Thyroid gland (tissue), 4 donors: ENCODE measurements around the gene JAKMIP3. TPM values are rescaled to one million over a fixed set of nuclear protein-coding genes. Genes with fewer than 3 reads are reported as not detected.

Experiments used
- DNase-seq, 2 donors: peaks; one replicate each; pipeline ENCODE4 v3.0.0-alpha.2; 2019
- H3K27ac ChIP-seq, 3 donors: fragments of 200-600 bp; sonication (generic); 1 replicate in 2 of 3; 2 replicates in 1 of 3; pipeline ENCODE4 v1.5.1; 2016 to 2019; ENCODE audit warnings: mild to moderate bottlenecking in 1 of 3, moderate library complexity in 1 of 3
- H3K27me3 ChIP-seq: fragments of 200-600 bp; sonication (generic); one replicate; pipeline ENCODE4 v1.5.1; 2019
- H3K36me3 ChIP-seq, 2 donors: fragments of 200-600 bp; sonication (generic); one replicate each; pipeline ENCODE4 v1.5.1; 2016 to 2019
- H3K4me1 ChIP-seq, 2 donors: fragments of 200-600 bp; sonication (generic); one replicate each; pipeline ENCODE4 v1.5.1; 2017 to 2019
- H3K4me3 ChIP-seq, 3 donors: fragments of 200-600 bp; sonication (generic); replicated peaks in 1 of 3; 1 replicate in 2 of 3; 2 replicates in 1 of 3; pipeline ENCODE4 v1.5.1; 2016; ENCODE audit warnings: mild to moderate bottlenecking in 1 of 3
- H3K9me3 ChIP-seq: fragments of 200-600 bp; sonication (generic); one replicate; pipeline ENCODE4 v1.5.1; 2017
- CTCF ChIP-seq, 6 experiments: fragments of 200-600 bp in 3 of 6; fragments of 450-650 bp in 3 of 6; sonication (generic) in 3 of 6; IDR thresholded peaks; one replicate each; pipeline ENCODE4 v1.5.1; 2016 to 2019; ENCODE audit warnings: antibody characterized with exemption in 6 of 6, mild to moderate bottlenecking in 2 of 6, inconsistent platforms in 1 of 6, moderate library complexity in 1 of 6
- POLR2A ChIP-seq, 2 donors: fragments of 450-650 bp; IDR thresholded peaks; one replicate each; pipeline ENCODE4 v1.6.1; 2017; ENCODE audit warnings: antibody characterized with exemption in 2 of 2, mild to moderate bottlenecking in 2 of 2, moderate library complexity in 1 of 2
- WGBS, 2 donors: methylation state at CpG; one replicate each; pipeline ENCODE4 v1.1.5; 2017; 5-methylcytosine and 5-hydroxymethylcytosine counted together
- intact Hi-C: fragments of 100-400 bp; cut with DNase I; formaldehyde crosslinking; loops from one replicate; pipeline ENCODE4 v1.15.1; 2023
- total RNA-seq, 4 donors: library from RNA; depleted of rRNA; stranded (reverse); fragments of >200 nt; gene quantifications; one replicate each; pipeline ENCODE4 v1.2.3, GENCODE V29; 2016

Gene JAKMIP3
- total RNA-seq, 4 donors from 2014 or later: 1.1 to 3.0 (median 1.6) TPM

DNA sequence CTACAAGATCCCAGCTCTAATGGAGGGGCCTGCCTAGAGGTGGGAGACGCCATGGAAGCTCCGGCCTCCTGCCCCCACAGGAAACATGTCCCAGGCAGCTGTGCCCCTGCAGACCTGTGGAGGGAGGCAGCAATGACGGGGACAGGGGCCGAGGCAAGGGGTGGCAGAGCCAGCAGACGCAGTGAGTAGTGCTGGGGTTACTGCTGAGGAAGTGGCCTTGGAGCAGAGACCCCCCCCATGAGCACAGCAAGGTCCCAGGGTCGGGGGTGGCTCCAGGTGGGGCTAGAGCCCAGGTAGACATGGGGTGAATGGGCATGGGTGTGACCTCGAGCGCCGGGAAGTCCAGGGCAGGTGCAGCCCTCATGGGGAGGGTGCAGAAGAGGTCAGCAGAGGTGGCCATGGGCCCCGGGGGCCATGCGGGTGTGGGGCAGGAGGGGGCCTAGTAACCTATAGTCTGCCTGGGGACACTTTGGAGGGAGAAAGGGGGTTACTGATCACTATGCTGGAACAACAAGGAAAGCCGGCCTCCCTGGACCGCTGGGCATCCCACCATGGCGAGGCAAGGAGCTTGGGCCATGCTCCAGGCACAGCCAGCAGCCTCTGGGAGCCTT lies 45.5 kb downstream of the JAKMIP3 start:
- 82 to 90% methylated on average over 10 to 12 of the region's 14 CpGs for WGBS, 2 donors
- H3K27ac ChIP-seq: no peak overlapping the region
- intact Hi-C loops: no loop called here
- DNase-seq: no peak
- H3K4me3 ChIP-seq: no peak overlapping the region
- no peaks in the 10 kb centered on the region for H3K9me3 ChIP-seq
- H3K36me3 ChIP-seq: no peaks in the 10 kb centered on the region
- H3K27me3 ChIP-seq: no peaks in the 10 kb centered on the region
- no peak for TF ChIP-seq POLR2A (IDR thresholded peaks at IDR 0.05)
- peaks cover 0 to 5% of the 10 kb centered on the region in 2 donors for H3K4me1 ChIP-seq

DNA sequence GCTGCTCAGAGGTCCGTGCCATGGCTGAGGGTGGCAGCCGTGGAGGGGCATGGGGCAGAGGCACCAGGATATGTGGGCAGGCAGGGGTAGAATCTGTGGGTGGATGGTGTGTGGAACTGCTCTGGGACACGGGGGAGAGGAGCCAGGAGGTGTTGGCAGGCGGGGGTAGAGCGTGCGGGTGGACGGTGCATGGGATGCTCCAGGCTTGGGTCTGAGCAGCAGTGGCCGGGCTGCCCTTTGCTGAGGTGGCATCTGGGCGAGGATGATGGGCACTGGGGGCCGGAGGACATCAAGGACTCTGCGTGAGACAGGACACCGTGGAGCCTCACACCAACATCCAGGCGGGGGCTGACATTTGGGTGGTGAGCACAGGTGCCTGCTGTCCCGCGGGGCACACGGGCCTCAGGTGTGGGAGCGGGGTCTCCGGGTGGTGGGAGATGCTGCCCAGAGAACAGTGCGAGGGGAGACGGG lies 46.2 kb downstream of the JAKMIP3 start:
- TF ChIP-seq CTCF (IDR thresholded peaks at IDR 0.05): no peak
- TF ChIP-seq POLR2A (IDR thresholded peaks at IDR 0.05): no peak
- intact Hi-C loops: no loop called here
- H3K9me3 ChIP-seq: no peaks in the 10 kb centered on the region
- no peak overlapping the region for H3K4me3 ChIP-seq
- H3K27ac ChIP-seq: no peak overlapping the region
- no peak for DNase-seq
- H3K36me3 ChIP-seq: no peaks in the 10 kb centered on the region
- H3K4me1 ChIP-seq: peaks cover 0 to 5% of the 10 kb centered on the region in 2 donors
- no peaks in the 10 kb centered on the region for H3K27me3 ChIP-seq
- 89% methylated on average over 13 to 20 of the region's 20 CpGs for WGBS, 2 donors

GRCh38 chr10:132112611-132113010 lies 46.9 kb downstream of the JAKMIP3 start:
- WGBS, 2 donors: 78 to 83% methylated on average over 10 of the region's 10 CpGs
- TF ChIP-seq CTCF (IDR thresholded peaks at IDR 0.05): no peak
- TF ChIP-seq POLR2A (IDR thresholded peaks at IDR 0.05): no peak
- H3K27ac ChIP-seq: no peak overlapping the region
- intact Hi-C loops: no loop called here
- peaks cover 0 to 4% of the 10 kb centered on the region in 2 donors for H3K4me1 ChIP-seq
- H3K4me3 ChIP-seq: no peak overlapping the region
- no peaks in the 10 kb centered on the region for H3K36me3 ChIP-seq
- H3K9me3 ChIP-seq: no peaks in the 10 kb centered on the region
- H3K27me3 ChIP-seq: no peaks in the 10 kb centered on the region
- no peak for DNase-seq

DNA sequence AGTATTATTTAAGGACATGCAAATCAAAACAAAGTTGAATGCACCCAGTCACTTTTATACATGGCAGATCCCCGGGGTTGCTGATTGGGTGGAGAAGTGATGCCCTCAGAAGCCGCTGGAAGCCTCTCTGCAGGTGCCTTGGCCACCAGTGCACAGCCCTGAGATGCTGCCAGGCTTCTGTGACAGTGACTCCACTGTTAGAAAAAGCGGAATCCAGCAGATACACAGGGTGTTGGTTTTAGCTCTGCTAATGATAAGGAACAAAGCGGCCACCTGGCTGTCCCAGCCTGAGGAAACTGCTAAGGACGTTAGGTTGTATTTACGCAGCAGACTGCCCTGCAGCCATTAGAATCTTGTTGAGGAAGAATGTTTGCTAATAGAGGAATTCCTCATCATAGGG lies 47.5 kb downstream of the JAKMIP3 start:
- intact Hi-C loops: no loop called here
- no peaks in the 10 kb centered on the region for H3K36me3 ChIP-seq

GRCh38 chr10:132113766-132114365 lies 48.1 kb downstream of the JAKMIP3 start:
- no peak for DNase-seq
- no peaks in the 10 kb centered on the region for H3K27me3 ChIP-seq
- H3K9me3 ChIP-seq: no peaks in the 10 kb centered on the region
- H3K36me3 ChIP-seq: no peaks in the 10 kb centered on the region
- no peak overlapping the region for H3K4me3 ChIP-seq
- intact Hi-C loops: no loop called here
- no peak for TF ChIP-seq POLR2A (IDR thresholded peaks at IDR 0.05)
- TF ChIP-seq CTCF (IDR thresholded peaks at IDR 0.05): no peak
- no peaks in the 10 kb centered on the region for H3K4me1 ChIP-seq
- WGBS, 2 donors: 84 to 86% methylated on average over 14 of the region's 14 CpGs
- no peak overlapping the region for H3K27ac ChIP-seq

More for the DNA sequence above, 47.5 kb downstream of the JAKMIP3 start:
- Histone ChIP-seq H3K4me3 (no peak overlapping the region), H3K9me3 (no peaks in the 10 kb centered on the region), H3K27me3 (no peaks in the 10 kb centered on the region), H3K4me1 (no peaks in the 10 kb centered on the region), H3K27ac (no peak overlapping the region)
- TF ChIP-seq CTCF (IDR thresholded peaks at IDR 0.05): no peak
- TF ChIP-seq POLR2A (IDR thresholded peaks at IDR 0.05): no peak
- WGBS, 2 donors: 50 to 67% methylated on average over 6 of the region's 6 CpGs
- DNase-seq: no peak
